Adrenal gland (tissue), 12 donors: ENCODE data around the gene VSIR. TPM values are rescaled to one million over a fixed set of nuclear protein-coding genes. Genes with fewer than 3 reads are reported as not detected.
A peak's percentile ranks its signal among the peaks of the same experiment; 100 is the strongest.

Experiments
- DNase-seq, 7 donors: peaks; one replicate each; pipeline ENCODE4 v3.0.0-alpha.2; 2019 to 2020
- H3K27ac ChIP-seq, 5 donors: fragments of 200-600 bp; sonication (generic) in 4 of 5; 1 replicate in 3 of 5; 2 replicates in 2 of 5; pipeline versions ENCODE4 v1.5.1 to v1.8.0; 2016 to 2020; ENCODE audit warnings: mild to moderate bottlenecking in 1 of 5
- H3K27me3 ChIP-seq: fragments of 200-600 bp; 2 replicates; pipeline ENCODE4 v1.8.0; 2021
- H3K36me3 ChIP-seq, 2 donors: fragments of 200-600 bp; replicated peaks in 1 of 2; 1 replicate in 1 of 2; 2 replicates in 1 of 2; pipeline versions ENCODE4 v1.5.1 to v1.8.0; 2018 to 2022
- H3K4me1 ChIP-seq, 2 donors: fragments of 200-600 bp; replicated peaks in 1 of 2; 1 replicate in 1 of 2; 2 replicates in 1 of 2; pipeline versions ENCODE4 v1.5.1 to v1.8.0; 2018 to 2021
- H3K4me3 ChIP-seq, 4 donors: fragments of 200-600 bp; sonication (generic) in 3 of 4; one replicate each; pipeline ENCODE4 v1.5.1; 2016 to 2018
- H3K9me3 ChIP-seq, 3 donors: fragments of 200-600 bp; sonication (generic) in 1 of 3; replicated peaks in 1 of 3; 1 replicate in 2 of 3; 2 replicates in 1 of 3; pipeline versions ENCODE4 v1.5.1 to v1.8.0; 2016 to 2021
- POLR2A ChIP-seq, 2 donors: fragments of 450-650 bp; IDR thresholded peaks; one replicate each; pipeline ENCODE4 v1.6.1; 2017; ENCODE audit warnings: antibody characterized with exemption in 2 of 2, mild to moderate bottlenecking in 2 of 2, moderate library complexity in 1 of 2
- WGBS, 4 donors: extraction: QIAGEN DNeasy Blood & Tissue Kit in 2 of 4; methylation state at CpG; one replicate each; pipeline versions ENCODE4 v1.1.5 to v1.1.7; 2013 to 2017; 5-methylcytosine and 5-hydroxymethylcytosine counted together
- intact Hi-C, 2 donors: fragments of 100-400 bp; cut with DNase I; formaldehyde crosslinking; loops; one replicate each; pipeline versions ENCODE4 v1.14.1 to v1.15.0; 2022 to 2023
- polyA plus RNA-seq, 3 donors: library from polyadenylated mRNA; stranded (reverse); fragments of 200-250 nt in 2 of 3; fragments of 350-450 nt in 1 of 3; fragmentation: Illumina TruSeq in 1 of 3; extraction: RNeasy Lipid Tissue Mini Kit (QIAGEN cat#74804) in 1 of 3; gene quantifications; one replicate each; pipeline ENCODE4 v1.2.3, GENCODE V29; 2013 to 2014
- total RNA-seq, 9 donors: library from RNA; depleted of rRNA in 4 of 9; stranded (reverse); fragments of >200 nt in 4 of 9; fragments of 120-200 nt in 1 of 9; fragmentation: NEBNext Ultra II Directional in 1 of 9; extraction: Animal tissue kit (Norgen Biotek cat#: 25700) in 1 of 9; gene quantifications; one replicate each; pipeline versions ENCODE4 v1.1.0 to v1.2.4, GENCODE V29; 2013 to 2023
- TF ChIP-seq, protein P1 (sequence below), 6 experiments: fragments of 450-650 bp in 4 of 6; fragments of 200-600 bp in 2 of 6; sonication (generic) in 1 of 6; IDR thresholded peaks; 1 replicate in 5 of 6; 2 replicates in 1 of 6; pipeline versions ENCODE4 v1.5.1 to v1.8.0; 2016 to 2021; ENCODE audit warnings: antibody characterized with exemption in 6 of 6, mild to moderate bottlenecking in 2 of 6, moderate library complexity in 1 of 6
- donor health status: healthy with polysubstance abuse.
- donor health status: Bipolar disorder and iron deficiency.
- donor health status: DM: yes; HTN: yes; CAD: no.
- donor health status: DM: no; HTN: no; CAD: no.
- donor health status: DM: no; HTN: no; CAD: no.
- donor health status: DM: yes; HTN: yes; CAD: no.

VSIR gene
- total and polyA plus RNA-seq, 12 donors: 8.0 to 71.7 (median 35.4) TPM

DNA sequence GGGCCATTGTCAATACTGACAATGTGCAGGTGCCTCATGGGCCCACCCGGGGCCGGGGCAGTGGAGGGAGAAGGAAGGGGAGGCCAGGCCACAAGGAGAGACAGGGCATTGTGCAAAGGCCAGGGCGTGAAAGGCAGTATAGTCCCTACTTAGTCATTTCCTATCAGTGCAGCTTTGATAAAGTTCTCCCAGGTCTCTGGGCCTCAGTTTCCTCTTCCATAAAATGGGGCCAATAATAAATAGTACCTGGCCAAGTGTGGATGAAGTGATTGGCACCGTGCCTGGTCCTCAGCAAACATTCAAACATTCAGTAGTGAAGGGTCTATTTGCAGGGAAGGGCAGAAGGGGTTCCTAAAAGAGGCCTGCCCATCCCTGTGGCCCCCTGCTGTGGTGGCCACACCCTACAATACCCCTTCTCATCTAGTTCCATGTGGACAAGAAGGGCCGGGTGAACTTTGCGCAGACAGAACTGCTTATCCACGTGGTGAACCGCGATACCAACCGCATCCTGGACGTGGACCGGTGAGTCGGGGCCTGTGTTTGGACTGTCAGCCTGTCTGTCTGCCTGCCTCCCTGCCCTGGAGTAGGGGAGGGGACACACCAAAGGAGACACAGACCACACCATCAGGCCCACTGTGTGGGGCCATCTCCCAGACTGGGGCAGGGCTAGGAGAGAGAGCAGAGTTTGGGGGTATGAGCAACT lies 36.9 kb upstream of the VSIR start:
- 83 to 88% (median 85%) methylated on average over 12 to 13 of the region's 13 CpGs for WGBS, 4 donors
- intact Hi-C loops: loop anchor here (5.0 to 10.0 kb wide), 4 partner anchors 75 to 498 kb away; partner anchors contain the start of gene CDH23 (in 1 of the 2)
- no peak overlapping the region for H3K27ac ChIP-seq

DNA sequence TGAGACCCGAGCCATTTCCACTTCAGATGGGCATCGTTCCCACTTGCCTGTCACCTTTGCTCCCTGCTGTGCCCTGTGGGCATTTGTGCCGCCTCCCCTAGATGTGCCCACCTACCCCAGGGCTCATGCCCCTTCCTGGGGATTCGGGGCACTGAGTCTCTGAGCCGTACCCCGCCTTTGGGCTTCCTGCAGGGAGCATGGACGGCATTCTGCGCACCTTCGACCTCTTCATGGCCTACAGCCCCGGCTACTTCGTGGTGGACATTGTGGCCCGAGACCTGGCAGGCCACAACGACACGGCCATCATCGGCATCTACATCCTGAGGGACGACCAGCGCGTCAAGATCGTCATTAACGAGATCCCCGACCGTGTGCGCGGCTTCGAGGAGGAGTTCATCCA lies 36.3 kb upstream of the VSIR start:
- intact Hi-C loops: loop anchor here (5.0 to 10.0 kb wide), 5 partner anchors 75 to 497 kb away; partner anchors contain the start of gene CDH23 (in 1 of the 2)
- WGBS, 4 donors: 89 to 93% (median 91%) methylated on average over 15 to 25 of the region's 25 CpGs
- peak in 1 of 7 donors; percentile 31 for DNase-seq
- no peaks in the 10 kb centered on the region for H3K9me3 ChIP-seq
- no peaks in the 10 kb centered on the region for H3K36me3 ChIP-seq
- no peaks in the 10 kb centered on the region for H3K27me3 ChIP-seq
- H3K4me1 ChIP-seq: peaks cover 0 to 5% of the 10 kb centered on the region in 2 donors
- TF ChIP-seq POLR2A (IDR thresholded peaks at IDR 0.05): no peak
- TF ChIP-seq, protein P1, sequence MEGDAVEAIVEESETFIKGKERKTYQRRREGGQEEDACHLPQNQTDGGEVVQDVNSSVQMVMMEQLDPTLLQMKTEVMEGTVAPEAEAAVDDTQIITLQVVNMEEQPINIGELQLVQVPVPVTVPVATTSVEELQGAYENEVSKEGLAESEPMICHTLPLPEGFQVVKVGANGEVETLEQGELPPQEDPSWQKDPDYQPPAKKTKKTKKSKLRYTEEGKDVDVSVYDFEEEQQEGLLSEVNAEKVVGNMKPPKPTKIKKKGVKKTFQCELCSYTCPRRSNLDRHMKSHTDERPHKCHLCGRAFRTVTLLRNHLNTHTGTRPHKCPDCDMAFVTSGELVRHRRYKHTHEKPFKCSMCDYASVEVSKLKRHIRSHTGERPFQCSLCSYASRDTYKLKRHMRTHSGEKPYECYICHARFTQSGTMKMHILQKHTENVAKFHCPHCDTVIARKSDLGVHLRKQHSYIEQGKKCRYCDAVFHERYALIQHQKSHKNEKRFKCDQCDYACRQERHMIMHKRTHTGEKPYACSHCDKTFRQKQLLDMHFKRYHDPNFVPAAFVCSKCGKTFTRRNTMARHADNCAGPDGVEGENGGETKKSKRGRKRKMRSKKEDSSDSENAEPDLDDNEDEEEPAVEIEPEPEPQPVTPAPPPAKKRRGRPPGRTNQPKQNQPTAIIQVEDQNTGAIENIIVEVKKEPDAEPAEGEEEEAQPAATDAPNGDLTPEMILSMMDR (IDR thresholded peaks at IDR 0.05): no peak
- H3K27ac ChIP-seq: no peak overlapping the region
- no peak overlapping the region for H3K4me3 ChIP-seq

More for the DNA sequence above, 36.9 kb upstream of the VSIR start:
- DNase-seq: peak in 1 of 7 donors; percentile 31
- Histone ChIP-seq H3K9me3 (no peaks in the 10 kb centered on the region), H3K27me3 (no peaks in the 10 kb centered on the region), H3K4me3 (no peak overlapping the region), H3K4me1 (peaks cover 0 to 5% of the 10 kb centered on the region in 2 donors), H3K36me3 (peaks cover 0 to 3% of the 10 kb centered on the region in 2 donors)
- no peak for TF ChIP-seq POLR2A (IDR thresholded peaks at IDR 0.05)
- TF ChIP-seq, protein P1 (IDR thresholded peaks at IDR 0.05): no peak

- Histone ChIP-seq H3K27me3 (no peaks in the 10 kb centered on the region), H3K9me3 (no peaks in the 10 kb centered on the region), H3K27ac (no peak overlapping the region), H3K4me1 (peaks cover 0 to 5% of the 10 kb centered on the region in 2 donors), H3K36me3 (no peaks in the 10 kb centered on the region), H3K4me3 (no peak overlapping the region)
- DNase-seq: no peak
- TF ChIP-seq, protein P1 (IDR thresholded peaks at IDR 0.05): no peak
- no peak for TF ChIP-seq POLR2A (IDR thresholded peaks at IDR 0.05)
- 87 to 96% (median 93%) methylated on average over 5 to 21 of the region's 21 CpGs for WGBS, 4 donors
- intact Hi-C loops: loop anchor here in 1 of 2 donors (10.0 kb wide), 1 partner anchor 483 kb away; no protein-coding TSS in a partner anchor
Measured at GRCh38 chr10:71807557-71808510, 34.5 kb upstream of the VSIR start.
